Panc1 (cell line): ENCODE data around the gene C11orf24. TPM values are rescaled to one million over a fixed set of nuclear protein-coding genes. Genes with fewer than 3 reads are reported as not detected.

Source experiments
- ATAC-seq: fragments of 200-7000 bp; cut with Tn5 transposase; 2 replicates; pipeline ENCODE4 v1.9.1; 2020; ENCODE audit warnings: mild to moderate bottlenecking, moderate library complexity
- BruUV-seq: library from RNA; stranded (reverse); fragments of 400-500 nt; replicated peaks from 2 replicates; lab custom pipeline; 2021; lab: Mats Ljungman, UMichigan
- CTCF ChIA-PET: fragments of 300-600 bp; sonication (Branson Sonifier 250); formaldehyde crosslinking; loops from one replicate; lab custom pipeline; 2022; ENCODE audit warnings: antibody characterized with exemption; lab: Charles Lee
- POLR2A ChIA-PET: fragments of 300-600 bp; sonication (Branson Sonifier 250); formaldehyde crosslinking; loops from one replicate; lab custom pipeline; 2022; ENCODE audit warnings: antibody characterized with exemption; lab: Charles Lee
- DNase-seq: peaks from one replicate; pipeline ENCODE4 v3.0.0-alpha.2; 2010; ENCODE audit warnings: low read depth, low spot score
- H3K27ac ChIP-seq: 2 replicates; pipeline ENCODE4 v1.5.1; 2011; ENCODE audit warnings: mild to moderate bottlenecking, low read length, inconsistent platforms
- H3K27me3 ChIP-seq: fragments of 200-500 bp; sonication (Bioruptor generic); 2 replicates; pipeline ENCODE4 v1.6.0; 2014; ENCODE audit warnings: low read length, inconsistent platforms; ENCODE audit not compliant: control insufficient read depth, insufficient read depth
- H3K36me3 ChIP-seq: fragments of 200-500 bp; sonication (Bioruptor generic); 2 replicates; pipeline ENCODE4 v1.5.1; 2014; ENCODE audit warnings: inconsistent platforms, mild to moderate bottlenecking, low read length, moderate library complexity; ENCODE audit not compliant: control insufficient read depth, insufficient read depth
- H3K4me1 ChIP-seq: 2 replicates; pipeline ENCODE4 v1.5.1; 2011; ENCODE audit warnings: inconsistent platforms, mild to moderate bottlenecking, low read length, moderate library complexity; ENCODE audit not compliant: control insufficient read depth, insufficient read depth
- H3K4me3 ChIP-seq, 2 experiments: 2 replicates each; pipeline ENCODE4 v1.5.1; 2011 to 2012; ENCODE audit warnings: low read depth in 2 of 2, low read length in 2 of 2, mild to moderate bottlenecking in 2 of 2, inconsistent platforms in 1 of 2, moderate library complexity in 1 of 2
- H3K9me3 ChIP-seq: fragments of 200-500 bp; sonication (Bioruptor generic); 2 replicates; pipeline ENCODE4 v1.5.1; 2014; ENCODE audit warnings: low read depth, mild to moderate bottlenecking, inconsistent platforms, low read length, moderate library complexity; ENCODE audit not compliant: control insufficient read depth, insufficient read depth
- CTCF ChIP-seq: fragments of 450-650 bp; IDR thresholded peaks from 2 replicates; pipeline ENCODE4 v1.5.1; 2017; ENCODE audit warnings: mild to moderate bottlenecking
- POLR2AphosphoS5 ChIP-seq: IDR thresholded peaks from 2 replicates; pipeline ENCODE4 v1.6.1; 2012; ENCODE audit warnings: mild to moderate bottlenecking, low read depth, low read length, moderate library complexity
- REST ChIP-seq, 2 experiments: IDR thresholded peaks; 2 replicates each; pipeline ENCODE4 v1.6.1; 2011 to 2012; ENCODE audit warnings: low read depth in 2 of 2, control low read depth in 1 of 2, low read length in 1 of 2, mild to moderate bottlenecking in 1 of 2, moderate library complexity in 1 of 2; ENCODE audit not compliant: insufficient read depth in 1 of 2
- SIN3A ChIP-seq: IDR thresholded peaks from 2 replicates; pipeline ENCODE4 v1.6.1; 2012; ENCODE audit warnings: low read depth, mild to moderate bottlenecking, low read length, moderate library complexity, borderline replicate concordance; ENCODE audit not compliant: insufficient read depth
- TCF7L2 ChIP-seq: IDR thresholded peaks from 2 replicates; pipeline ENCODE4 v1.6.1; 2011; ENCODE audit warnings: mild to moderate bottlenecking, low read depth, low read length, inconsistent platforms
- in situ Hi-C: cut with HindIII; loops from 2 replicates; pipeline ENCODE4 v1.10.0; 2016; ENCODE audit warnings: low sequenced_read_pairs, low pct_unique_long_range_greater_than_20kb
- intact Hi-C: fragments of 100-400 bp; cut with micrococcal nuclease; formaldehyde crosslinking; loops from one replicate; pipeline ENCODE4 v1.10.0; 2022; ENCODE audit not compliant: unreplicated experiment
- total RNA-seq: library from RNA; stranded (reverse); gene quantifications from one replicate; pipeline ENCODE4 v1.2.1, GENCODE V29; 2021; ENCODE audit not compliant: unreplicated experiment

C11orf24 gene
- total RNA-seq, 1 experiment from 2014 or later: 53.1 TPM

- Histone ChIP-seq H3K4me1 (no peaks in the 10 kb centered on the region), H3K27ac (no peak overlapping the region), H3K36me3 (no peaks in the 10 kb centered on the region), H3K9me3 (no peaks in the 10 kb centered on the region), H3K27me3 (no peaks in the 10 kb centered on the region), H3K4me3 (no peak overlapping the region)
- DNase-seq (no peak), ATAC-seq (no peak)
- intact Hi-C loops: no loop called here
- TF ChIP-seq CTCF: no peak
- ChIA-PET POLR2A (no interaction called here), CTCF (no interaction called here)
- in situ Hi-C loops: no loop called here
- no TSS peak for BruUV-seq
These were observed 7.5 kb downstream of the C11orf24 start for GRCh38 chr11:68264244-68264643.

GRCh38 chr11:68263444-68264035 lies 8.2 kb downstream of the C11orf24 start:
- Histone ChIP-seq H3K4me3 (no peak overlapping the region), H3K9me3 (no peaks in the 10 kb centered on the region), H3K36me3 (no peaks in the 10 kb centered on the region), H3K27ac (no peak overlapping the region), H3K4me1 (no peaks in the 10 kb centered on the region), H3K27me3 (no peaks in the 10 kb centered on the region)
- intact Hi-C loops: no loop called here
- ChIA-PET POLR2A (no interaction called here), CTCF (no interaction called here)
- BruUV-seq: no TSS peak
- in situ Hi-C loops: no loop called here
- TF ChIP-seq REST (IDR thresholded peaks at IDR 0.05; ENCODE audit: insufficient read depth in 1 of 2, low read depth in 2 of 2, low read length in 1 of 2): no peak
- no peak for TF ChIP-seq CTCF
- TF ChIP-seq POLR2AphosphoS5: no peak
- TF ChIP-seq SIN3A: no peak
- no peak for TF ChIP-seq TCF7L2
- DNase-seq (no peak), ATAC-seq (no peak)

GRCh38 chr11:68262544-68262827 lies 9.3 kb downstream of the C11orf24 start:
- ChIA-PET POLR2A (no interaction called here), CTCF (no interaction called here)
- Histone ChIP-seq H3K27ac (no peak overlapping the region), H3K36me3 (no peaks in the 10 kb centered on the region), H3K4me1 (peaks cover 4% of the 10 kb centered on the region), H3K27me3 (no peaks in the 10 kb centered on the region), H3K4me3 (no peak overlapping the region), H3K9me3 (no peaks in the 10 kb centered on the region)
- TF ChIP-seq SIN3A (no peak), POLR2AphosphoS5 (no peak), TCF7L2 (no peak), REST (IDR thresholded peaks at IDR 0.05; ENCODE audit: insufficient read depth in 1 of 2, low read depth in 2 of 2, low read length in 1 of 2) (no peak)
- ATAC-seq (no peak), DNase-seq (no peak)
- intact Hi-C loops (no loop called here), in situ Hi-C loops (no loop called here)
- TSS peak; percentile 59 for BruUV-seq
